GM21528 (cell line): ENCODE measurements around the gene TEX13C.
A peak's percentile ranks its signal among the peaks of the same experiment; 100 is the strongest.
"Not testable (repeated sequence)": the region's sequence is repeated elsewhere in the genome, so short reads cannot be mapped to it uniquely, and the experiment has no call there.

Experiments
- ATAC-seq: cut with Tn5 transposase; IDR thresholded peaks from one replicate; pipeline ENCODE4 v1.9.1; 2021; ENCODE audit warnings: mild to moderate bottlenecking, moderate library complexity; ENCODE audit not compliant: unreplicated experiment, low FRiP score

The TEX13C gene

DNA sequence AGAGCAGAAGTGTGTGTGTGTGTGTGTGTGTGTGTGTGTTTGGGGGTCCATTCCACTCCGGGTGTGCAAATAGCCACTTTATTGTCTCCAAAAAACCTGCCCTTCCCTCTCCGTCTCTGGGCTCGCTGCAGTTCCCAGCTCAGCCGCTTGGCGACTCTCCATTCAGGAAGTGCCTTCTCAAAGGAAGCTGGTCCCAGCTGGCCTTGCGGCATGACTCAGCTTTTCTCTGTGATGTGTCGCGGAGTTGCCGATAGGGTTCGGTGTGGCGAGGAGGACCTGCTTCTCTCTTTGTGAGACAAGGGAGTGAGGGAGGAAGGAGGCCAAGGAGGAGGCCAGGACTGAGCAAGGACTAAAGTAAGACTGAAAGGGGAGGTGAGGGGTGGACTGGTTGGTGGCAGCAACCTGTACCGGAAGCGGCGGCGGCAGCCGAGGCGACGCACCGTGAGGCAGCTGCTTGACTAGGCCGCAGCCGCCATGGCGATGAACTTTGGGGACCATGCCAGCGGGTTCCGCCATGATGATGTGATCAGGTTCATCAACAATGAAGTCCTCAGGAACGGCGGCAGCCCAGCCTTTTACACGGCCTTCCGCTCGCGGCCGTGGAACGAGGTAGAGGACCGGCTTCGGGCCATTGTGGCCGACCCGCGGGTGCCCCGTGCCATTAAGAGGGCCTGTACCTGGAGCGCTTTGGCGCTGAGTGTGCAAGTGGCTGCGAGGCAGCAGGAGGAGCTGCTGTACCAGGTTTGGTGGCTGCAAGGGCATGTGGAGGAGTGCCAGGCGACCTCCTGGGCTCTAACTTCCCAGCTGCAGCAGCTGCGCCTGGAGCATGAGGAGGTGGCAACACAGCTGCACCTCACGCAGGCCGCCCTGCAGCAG lies at the start of gene TEX13C:
Gene TEX13C, plus strand, starts transcription at position 226 of the 876 bp plus-strand sequence. Its CDS starts 249 bp downstream, at position 475.
- ATAC-seq, result no peak

DNA sequence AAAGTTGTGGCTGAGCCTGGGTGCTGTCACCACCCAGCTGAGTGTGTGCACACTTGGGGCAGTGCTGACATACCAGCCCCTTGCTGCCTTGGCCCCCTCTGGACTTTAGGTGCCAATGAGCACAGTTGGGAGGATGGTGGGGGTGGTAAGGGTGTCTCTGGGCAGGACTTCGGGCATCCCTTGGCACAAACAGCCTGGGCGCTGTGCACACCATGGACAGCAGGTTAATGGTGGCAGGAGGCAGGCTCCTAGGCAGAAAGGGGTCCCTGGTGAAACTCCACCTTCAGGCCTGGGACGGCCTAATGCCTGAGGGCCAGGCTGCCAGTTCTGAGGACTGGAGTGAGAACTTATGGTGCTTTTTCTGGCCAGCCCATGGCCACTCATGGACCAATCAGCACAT lies 32.4 kb upstream of the TEX13C start:
- no peak for ATAC-seq

DNA sequence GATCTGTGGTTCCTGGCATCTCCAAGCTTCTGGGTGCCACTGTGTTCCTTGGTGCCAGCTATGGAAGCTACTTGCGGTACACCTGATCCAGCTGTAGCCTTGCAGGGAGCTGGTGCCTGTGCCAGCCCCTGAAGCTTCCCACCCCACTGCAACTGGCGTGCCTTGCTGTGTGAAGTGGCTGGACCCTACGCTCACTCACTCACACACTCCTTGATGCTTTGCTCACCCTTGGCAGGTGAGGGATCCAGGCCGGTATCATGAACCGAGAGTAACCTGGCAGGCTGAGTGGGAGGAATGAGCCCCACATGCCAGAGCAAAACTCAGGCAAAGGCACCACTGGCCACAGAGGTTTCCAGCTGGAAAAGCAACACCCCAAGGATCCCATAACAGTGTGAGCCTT lies 31.3 kb upstream of the TEX13C start:
- no peak for ATAC-seq

DNA sequence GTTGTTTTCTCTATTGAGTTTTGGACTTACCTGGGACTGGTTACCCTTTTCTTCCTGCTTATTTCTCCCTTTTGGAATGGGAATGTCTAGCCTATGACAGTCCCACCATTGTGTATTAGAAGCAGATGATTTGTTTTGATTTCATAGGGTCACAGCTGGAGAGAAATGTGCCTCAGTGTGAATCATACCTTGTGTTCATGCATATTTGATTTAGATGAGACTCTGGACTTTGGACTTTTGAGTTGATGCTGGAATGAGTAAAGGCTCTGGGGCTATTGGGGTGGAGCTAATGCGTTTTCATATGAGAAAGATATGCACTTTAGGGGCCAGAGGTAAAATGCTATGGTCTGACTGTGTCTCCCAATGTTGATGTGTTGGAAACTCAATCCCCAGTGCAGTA lies 30.5 kb upstream of the TEX13C start:
- ATAC-seq, result no peak

DNA sequence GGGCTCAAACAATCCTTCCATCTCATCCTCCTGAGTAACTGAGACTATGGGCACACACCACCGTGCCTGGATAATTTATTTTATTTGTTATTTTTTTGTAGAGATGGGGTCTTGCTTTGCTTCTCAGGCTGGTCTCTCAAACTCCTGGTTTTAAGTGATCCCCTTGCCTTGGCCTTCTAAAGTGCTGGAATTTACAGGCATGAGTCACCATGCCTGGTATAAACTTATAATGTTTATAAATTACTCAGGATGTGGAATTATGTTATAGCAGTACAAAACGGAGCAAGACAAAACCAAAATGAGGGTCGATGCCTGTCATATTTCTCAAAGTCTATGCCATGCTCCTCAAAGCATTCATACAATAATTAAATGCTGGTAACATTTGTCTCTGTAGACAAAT lies 29.8 kb upstream of the TEX13C start:
- no peak for ATAC-seq

DNA sequence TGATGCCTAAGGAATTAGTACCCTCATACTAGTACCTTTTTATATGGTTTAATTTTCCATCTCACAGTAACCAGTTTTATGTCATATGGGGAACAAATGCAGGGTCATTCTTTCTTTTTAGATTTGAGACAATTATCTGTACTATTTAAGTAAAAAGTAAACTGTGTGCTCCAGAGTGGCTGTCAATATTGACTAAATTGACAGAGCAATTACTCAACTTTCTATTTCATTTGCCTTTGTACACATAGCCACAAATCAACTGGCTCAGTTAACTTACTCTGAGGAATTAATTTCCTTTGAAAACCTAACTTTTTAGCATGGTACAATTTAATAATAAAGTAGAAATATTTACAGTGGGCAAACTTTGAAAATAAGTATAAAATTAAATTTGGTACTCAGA lies 28.5 kb upstream of the TEX13C start:
- no peak for ATAC-seq

DNA sequence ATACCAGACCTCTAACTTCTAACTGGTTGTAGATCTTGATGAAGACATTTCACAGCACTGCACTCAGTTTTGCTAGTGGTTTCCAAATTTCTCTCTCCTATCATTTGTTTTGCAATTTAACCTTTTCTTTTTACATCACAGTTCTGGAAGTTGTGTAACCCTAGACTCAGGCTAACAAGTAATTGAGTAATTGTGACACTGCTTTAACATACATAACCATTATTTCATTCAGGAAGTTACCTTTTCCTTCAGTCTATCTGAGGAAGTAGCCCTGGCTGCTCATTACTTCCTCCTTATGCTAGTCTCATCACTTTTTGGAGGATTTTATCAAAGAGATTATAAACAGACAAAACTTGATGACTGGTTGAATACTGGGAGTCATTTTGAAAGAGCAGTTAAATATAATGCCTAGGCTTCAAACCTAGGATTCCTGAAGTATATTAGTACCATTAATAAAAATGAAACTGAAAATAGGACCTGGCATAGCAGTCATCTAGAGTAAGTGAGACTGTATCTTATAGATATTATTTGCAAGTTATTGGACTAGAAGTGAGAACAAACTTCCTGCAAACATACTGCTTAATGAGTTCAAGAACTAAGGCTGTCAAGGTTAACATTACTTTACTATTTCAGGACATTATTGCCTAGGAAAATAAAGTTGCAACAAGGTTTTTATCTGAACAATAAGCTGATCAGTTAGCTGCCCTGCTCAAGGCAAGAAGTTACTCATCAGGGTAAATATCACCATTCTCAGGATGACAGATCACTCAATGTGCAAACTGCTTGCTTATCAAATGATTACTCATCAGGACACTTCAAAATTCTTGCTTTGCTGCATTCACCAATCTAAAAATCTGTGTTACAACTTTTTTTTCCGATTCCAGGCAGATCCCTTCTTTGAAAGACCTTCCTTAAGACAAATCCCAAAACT lies 25.6 kb upstream of the TEX13C start:
- ATAC-seq, result no peak

DNA sequence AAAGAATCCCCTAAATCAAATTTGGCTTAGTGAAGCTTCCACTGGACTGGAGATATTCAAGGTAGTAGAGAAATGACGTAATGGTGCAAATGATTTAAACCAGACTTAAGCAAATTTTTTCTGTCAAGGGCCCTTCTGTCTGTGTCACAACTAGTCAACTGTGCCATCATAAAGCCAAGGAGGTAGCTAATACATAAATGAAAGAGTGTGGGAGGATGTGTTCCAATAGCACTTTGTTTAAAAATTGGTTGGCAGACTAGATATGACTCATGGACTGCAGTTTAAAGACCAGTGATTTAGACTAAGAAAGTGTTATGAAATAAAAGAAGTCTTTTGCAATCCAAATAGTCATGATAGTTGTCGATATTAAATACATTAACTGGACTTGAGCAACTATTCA lies 24.3 kb upstream of the TEX13C start:
- peak; percentile 81 for ATAC-seq

DNA sequence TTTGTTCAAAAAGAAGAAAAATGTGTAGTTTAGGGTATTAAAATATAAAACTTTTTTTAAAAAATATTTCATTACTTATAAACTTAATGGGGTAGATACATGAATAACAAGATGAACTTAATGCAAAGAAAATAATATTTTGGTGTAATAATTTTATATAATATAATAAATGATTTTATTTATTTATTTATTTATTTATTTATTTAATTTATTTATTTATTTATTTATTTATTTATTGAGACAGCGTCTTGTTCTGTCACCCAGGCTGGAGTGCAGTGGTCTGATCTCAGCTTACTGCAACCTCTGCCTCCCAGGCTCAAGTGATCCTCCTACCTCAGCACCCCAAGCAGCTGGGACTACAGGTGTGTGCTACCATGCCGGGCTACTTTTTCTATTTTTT lies 20.8 kb upstream of the TEX13C start:
- ATAC-seq, result no peak

DNA sequence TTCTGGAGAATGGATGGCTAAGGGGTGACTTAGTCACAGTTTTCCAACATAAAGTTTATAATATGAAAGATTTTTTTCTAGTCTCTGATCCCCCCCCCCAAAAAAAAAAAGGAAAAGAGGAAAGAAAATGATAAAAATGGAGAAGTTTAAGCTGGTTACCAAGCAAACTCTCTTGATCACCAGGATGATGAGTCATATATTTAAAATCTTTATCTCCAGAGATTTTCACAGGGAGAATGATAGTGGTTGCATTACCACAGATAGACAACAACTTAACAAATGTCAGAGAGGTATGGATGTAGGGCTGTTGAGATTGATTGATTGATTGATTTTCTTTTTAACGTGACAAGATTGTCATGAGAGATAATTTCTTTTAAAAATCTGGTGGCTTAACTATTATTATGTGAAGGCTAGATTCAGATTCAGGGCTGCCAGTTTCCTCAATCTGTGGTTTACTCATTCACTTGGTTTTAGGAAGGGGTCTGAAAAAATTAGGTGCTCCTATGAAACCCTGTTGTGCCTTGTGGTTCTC lies 13.3 kb upstream of the TEX13C start:
- no peak for ATAC-seq

DNA sequence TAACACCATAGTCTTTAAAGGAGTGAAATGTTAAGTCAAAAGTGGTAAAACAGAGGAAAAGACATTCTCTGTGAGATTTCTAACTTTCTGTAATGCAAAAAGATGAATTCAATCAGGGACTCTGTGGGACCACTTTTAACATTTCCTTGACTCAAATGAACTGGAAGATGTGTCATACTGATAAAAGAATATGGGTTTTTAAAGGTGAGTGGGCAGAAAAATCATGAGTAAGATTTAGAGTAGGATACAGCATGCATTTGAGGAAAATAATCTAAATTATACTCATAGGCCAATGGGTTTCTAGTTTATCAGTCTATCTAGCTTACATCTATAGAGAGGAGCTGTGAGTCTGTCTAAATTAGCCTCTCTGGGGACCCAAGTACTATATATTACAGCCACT lies 11.0 kb upstream of the TEX13C start:
- ATAC-seq, result no peak

DNA sequence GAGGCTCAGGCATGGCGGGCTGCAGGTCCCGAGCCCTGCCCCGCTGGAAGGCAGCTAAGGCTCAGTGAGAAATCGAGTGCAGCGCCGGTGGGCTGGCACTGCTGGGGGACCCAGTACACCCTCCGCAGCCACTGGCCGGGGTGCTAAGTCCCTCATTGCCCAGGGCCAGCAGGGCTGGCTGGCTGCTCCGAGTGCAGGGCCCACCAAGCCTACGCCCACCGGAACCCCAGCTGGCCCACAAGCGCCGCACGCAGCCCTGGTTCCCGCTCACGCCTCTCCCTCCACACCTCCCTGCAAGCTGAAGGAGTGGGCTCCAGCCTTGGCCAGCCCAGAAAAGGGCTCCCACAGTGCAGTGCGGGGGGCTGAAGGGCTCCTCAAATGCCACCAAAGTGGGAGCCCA lies 505 bp upstream of the TEX13C start:
- not testable (repeated sequence) for ATAC-seq

DNA sequence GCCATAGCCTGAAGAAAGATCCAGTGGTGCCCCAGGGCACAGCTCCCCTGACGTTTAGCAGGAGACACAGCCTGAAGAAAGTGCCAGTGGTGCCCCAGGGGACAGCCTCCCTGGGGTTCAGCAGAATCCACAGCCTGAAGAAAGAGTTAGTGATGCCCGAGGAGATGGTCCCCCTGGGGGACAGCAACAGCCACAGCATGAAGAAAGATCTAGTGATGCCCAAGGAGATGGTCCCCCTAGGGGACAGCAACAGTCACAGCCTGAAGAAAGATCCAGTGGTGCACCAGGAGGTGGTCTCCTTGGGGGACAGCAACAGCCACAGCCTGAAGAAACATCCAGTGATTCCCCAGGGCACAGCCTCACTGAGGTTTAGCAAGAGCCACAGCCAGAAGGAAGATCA lies 2.8 kb downstream of the TEX13C start:
- ATAC-seq, result no peak

DNA sequence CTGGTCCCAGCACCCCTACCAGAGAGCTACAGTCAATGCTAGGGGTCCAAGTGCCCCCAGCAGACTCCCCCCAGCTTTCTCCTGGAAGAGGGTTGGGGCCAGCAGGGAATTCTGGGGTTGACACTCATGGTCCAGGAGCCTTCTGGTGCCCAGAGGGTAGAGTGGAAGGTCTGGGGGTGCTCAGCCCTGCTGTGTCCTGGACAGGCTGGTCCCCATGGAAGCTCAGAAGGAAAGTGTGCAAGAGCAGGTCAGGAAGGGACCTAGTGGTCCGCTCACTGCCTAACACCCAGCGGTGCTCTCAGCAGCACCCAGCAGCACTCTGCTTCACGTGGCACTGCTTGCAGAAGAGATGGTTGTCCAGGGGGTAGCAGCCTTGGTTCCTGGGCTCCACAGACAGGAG lies 6.9 kb downstream of the TEX13C start:
- ATAC-seq, result no peak

DNA sequence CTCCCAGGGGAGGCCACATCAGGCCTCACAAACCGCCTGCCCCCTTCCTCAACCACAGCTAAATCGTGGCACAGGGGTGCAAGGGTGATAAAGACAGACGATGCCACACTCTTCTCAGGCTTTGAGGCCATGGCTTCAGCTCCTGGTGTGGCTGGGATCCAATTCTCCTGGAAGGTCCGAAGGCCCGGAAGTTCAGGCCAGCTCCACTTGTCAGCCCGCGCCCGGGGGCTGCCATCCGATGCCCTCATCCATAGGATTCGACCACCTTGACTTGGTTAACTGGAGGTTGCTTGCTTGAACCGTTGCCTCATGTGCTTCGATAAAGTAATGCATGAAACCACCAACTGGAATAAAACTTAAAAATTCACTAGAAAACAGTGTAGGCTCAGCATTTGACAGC lies 8.2 kb downstream of the TEX13C start:
- ATAC-seq, result no peak

DNA sequence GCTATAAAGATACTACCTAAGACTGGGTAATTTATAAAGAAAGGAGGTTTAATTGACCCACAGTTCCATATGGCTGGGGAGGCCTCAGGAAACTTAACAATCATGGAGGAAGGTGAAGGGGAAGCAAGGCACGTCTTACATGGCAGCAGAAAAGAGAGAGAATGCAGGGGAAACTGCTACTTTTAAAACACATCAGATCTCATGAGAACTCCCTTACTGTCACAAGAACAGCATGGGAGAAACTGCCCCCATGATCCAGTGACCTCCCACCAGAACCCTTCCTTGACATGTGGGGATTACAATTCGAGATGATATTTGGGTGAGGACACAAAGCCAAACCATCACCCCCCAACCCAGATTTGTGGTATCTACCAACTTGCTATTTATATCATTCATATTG lies 13.9 kb downstream of the TEX13C start:
- no peak for ATAC-seq

DNA sequence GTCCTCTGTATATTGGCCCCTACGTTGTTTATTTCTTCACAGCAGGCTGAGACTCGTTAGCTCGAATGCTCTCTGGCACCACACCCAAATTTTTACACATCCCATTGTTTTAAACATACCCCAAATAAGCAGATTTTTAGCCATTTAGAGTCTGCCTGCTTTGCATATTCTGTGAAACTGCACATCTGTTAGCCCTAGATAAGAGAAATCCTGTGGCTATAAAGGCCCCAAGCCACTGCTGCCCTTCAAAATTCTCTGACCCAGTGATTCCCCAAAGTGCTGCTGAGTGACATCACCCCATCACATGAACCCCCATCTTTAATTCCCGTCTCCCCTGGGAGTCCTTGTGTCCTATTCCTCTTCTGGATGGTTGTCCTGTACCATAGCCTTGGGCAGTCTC lies 20.8 kb downstream of the TEX13C start:
- no peak for ATAC-seq

DNA sequence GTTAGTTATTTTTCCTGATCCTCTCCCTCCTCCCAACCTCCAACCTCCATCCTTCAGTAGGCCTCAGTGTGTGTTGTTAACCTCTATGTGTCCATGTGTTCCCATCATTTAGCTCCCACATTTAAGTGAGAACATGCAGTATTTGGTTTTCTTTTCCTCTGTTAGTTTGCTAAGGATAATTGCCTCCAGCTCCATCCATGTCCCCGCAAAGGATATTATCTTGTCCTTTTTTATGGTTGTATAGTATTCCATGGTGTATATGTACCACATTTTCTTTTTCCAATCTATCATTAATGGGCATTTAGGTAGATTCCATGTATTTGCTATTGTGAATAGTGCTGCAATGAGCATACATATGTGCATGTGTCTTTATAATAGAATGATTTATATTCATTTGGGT lies 54.5 kb downstream of the TEX13C start:
- ATAC-seq, result no peak
